NCI-H1105 (cell line): ENCODE results near the gene ABHD12B.

Source experiments
- DNase-seq: peaks from one replicate; lab custom pipeline; 2025; lab: John Stamatoyannopoulos, UW

Gene ABHD12B

GRCh38 chr14:50839048-50839447 lies 32.8 kb upstream of the ABHD12B start:
- no peak for DNase-seq

DNA sequence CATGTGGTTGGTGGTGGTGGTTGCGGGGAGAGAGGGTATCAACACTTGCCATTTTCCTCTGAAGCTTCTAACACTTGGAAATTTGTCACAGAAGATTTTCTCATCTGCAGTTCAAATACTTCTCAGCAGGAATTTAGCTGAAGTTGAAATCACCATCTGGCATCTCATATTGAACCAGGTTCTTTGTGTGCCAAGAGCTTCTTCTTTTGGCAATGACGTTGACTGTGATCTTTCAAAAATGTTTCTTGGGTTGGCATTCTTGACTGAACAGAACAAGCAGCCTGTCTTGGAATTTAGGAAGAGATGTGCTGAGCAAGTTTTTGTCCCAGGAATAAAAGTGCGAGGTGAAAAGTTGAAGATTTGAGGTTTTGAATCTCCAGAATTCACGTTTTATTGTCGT lies 32.2 kb upstream of the ABHD12B start:
- DNase-seq = no peak

DNA sequence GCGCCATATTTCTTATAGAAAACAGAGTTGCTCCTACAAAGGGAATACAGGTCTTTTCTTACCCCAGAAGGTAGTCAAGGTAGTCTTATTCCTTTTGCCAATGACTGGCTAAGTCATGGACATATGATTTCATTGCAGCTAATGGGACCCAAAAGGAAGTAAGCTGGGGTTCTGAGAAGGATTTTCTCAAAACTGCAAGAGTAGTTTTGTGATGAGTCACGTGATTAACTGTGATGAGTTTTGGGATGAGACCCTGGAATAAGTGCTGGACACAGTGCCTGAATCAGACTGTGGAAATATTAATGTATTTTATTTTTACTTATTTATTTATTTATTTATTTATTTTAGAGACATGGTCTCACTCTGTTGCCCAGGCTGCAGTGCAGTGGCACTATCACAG lies 27.5 kb upstream of the ABHD12B start:
- DNase-seq = no peak

DNA sequence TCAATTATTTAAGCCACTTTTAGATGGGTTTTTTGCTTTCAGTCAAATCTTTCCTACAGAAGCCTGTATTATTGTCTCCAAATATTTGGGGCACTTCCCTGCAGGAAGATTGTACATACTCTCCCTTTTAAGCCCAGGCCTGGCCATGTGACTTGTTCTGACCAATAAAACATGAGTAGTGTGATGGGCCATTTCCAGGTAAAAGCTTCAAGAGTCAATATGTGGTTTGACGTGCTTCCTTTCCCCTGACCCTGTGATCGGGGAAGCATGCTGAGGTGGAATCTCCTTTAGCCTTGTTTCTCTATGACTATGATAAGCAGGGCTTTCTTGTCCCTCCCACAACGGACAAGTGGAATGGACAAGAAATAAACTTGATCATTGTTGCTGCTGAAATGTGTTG lies 26.7 kb upstream of the ABHD12B start:
- no peak for DNase-seq

DNA sequence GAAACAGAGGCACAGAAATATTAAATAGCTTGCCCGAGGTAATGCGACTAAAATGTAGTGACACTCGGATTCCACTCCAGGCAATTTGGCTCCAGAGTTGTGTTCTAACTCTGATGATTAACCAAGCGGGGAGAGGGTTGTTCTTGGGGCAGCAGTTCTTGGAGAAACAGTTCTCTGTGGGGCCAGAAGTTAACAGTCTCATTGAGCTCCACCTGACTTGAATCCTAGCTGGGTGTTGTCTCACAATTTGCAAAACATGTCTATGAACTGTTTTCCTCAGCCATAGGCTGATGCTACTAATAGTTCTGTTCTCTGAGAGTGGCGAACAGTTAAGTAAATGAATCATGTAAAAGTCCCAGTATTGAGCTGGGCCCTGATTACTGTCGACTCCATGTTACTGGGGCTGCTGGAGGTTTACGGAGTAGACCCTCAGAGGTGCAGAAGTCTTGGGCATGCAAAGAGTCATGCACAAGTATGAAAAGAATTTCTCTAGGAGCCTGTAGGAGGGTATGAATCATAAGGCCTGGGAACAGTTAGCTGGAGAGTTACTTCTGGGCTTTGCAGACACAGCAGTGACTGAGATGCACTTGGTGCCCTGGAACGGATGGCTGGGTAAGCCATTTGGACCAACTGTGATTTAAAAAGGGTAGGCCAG lies 25.5 kb upstream of the ABHD12B start:
- no peak for DNase-seq

DNA sequence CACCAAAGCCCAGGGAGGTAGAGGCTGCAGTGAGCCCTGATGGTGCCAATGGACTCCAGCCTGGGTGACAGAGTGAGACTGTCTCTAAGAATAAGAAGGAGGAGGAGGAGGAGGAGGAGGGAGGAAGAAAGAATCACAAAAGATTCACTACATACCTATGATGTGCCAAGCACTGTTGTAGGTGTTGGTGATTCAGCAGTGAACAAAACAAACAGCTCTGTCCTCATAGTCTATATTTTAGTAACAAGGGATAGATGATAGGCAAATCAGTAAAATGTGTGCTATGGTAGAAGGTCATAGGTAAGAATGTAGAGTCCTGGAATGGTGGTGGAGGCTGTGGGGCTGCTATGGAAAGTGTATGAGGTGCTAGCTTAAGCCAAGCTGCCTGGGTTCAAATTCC lies 18.0 kb upstream of the ABHD12B start:
- no peak for DNase-seq

- DNase-seq = no peak
Observed at GRCh38 chr14:50854521-50854920, 17.3 kb upstream of the ABHD12B start.

- no peak for DNase-seq
Observed at GRCh38 chr14:50855558-50855957, 16.3 kb upstream of the ABHD12B start.

DNA sequence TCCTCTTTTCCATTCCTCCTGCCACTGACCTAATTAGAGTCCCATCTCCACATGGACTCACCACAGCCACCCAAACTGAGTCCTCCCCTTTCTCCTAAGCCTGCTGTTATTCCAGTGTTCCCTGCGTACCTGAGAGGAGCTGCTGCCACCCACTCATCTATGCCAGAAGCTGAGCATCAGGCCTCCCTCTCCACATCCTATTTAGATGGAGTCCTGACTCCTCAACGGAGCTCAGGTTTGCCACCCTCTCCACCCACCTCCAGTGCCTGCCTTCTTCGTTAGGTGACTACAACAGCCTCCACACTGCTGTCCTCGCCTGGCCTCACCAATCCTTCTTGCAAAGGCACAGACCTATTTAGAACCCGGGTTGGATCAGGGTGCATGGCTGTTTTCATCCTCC lies 15.2 kb upstream of the ABHD12B start:
- DNase-seq = no peak

- no peak for DNase-seq
Observed at GRCh38 chr14:50859296-50859624, 12.6 kb upstream of the ABHD12B start.

GRCh38 chr14:50860478-50861086 lies 11.3 kb upstream of the ABHD12B start:
- DNase-seq = peak; percentile 91

- no peak for DNase-seq
Observed at GRCh38 chr14:50862036-50862570, 9.8 kb upstream of the ABHD12B start.

DNA sequence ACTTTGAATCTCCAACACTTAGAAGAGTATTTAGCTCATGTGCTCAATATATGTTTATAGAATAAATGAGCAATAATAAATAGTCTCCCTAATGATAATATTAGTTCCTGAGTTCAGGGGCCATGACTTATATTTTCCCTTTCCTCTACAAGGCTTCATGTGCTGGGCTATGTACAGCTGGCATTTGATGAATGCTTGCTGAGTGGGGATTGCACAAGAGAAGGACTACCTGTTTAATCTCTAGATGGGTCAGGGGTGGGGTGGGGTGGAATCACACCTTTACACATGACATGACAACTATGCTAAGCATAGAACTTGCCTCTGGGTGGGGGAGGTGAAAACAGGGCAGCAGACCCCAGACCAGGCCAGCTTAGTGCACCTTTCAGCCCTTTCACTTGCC lies 7.6 kb upstream of the ABHD12B start:
- DNase-seq = no peak

DNA sequence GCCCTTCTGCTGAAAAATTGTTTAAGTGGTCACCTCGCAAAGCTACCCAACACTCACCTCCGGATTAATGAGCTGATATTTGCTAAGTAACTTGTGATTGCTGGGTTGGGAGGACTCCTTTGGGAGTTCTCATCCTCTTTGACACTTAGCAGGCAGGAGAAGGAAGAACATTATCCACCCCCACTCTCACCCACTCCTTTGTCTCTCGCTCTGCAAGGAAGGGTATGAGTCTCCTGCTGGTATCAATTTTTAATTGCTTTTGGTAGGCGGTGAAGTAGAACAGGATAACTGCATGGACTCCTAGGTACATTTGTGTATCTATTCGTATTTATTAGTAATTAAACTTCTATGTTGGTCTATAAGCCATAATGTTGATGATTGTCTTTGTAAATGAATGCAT lies 6.9 kb upstream of the ABHD12B start:
- DNase-seq = no peak

- no peak for DNase-seq
Observed at GRCh38 chr14:50865391-50866076, 6.3 kb upstream of the ABHD12B start.

- DNase-seq = no peak
Observed at GRCh38 chr14:50871228-50871627, 625 bp upstream of the ABHD12B start.

- no peak for DNase-seq
Observed at GRCh38 chr14:50874757-50875156, 2.9 kb downstream of the ABHD12B start.

DNA sequence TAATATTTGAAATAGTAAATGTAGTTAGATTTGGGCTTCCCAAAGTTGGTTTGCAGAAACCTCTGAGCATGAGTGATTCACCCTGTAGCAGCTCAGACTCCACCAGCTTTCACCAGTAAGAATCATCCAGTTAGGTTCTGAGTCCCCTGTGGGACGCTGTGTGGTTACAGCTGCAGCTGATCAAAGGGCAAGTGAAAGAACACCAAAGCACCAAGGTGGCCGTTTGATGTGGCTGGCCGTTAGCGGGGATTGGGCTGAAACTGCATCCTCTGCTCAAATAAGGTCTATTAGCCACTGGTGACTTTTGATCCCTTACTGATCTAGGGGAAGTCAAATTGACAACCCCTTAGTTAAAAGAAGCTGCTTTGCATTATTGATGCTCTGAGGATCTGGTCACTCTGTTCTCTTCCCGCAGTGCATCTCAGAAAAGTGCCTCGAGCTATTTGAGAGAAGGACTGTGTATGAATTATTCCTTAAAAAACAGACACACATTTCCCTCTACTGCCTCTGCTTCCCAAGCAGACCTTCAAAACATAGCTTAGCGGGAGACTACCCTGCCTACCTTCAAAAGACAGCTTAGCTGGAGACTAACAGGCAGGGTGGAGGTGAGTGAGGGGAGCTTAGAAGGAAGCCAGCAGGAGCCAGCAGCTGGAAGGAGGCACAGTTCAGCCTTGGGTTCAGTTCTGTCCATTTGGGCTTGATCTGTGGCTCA lies 3.7 kb downstream of the ABHD12B start:
- DNase-seq = no peak

- DNase-seq = no peak
Observed at GRCh38 chr14:50882932-50883826, 11.3 kb downstream of the ABHD12B start.

GRCh38 chr14:50883827-50884197 lies 12.0 kb downstream of the ABHD12B start:
- DNase-seq = no peak

DNA sequence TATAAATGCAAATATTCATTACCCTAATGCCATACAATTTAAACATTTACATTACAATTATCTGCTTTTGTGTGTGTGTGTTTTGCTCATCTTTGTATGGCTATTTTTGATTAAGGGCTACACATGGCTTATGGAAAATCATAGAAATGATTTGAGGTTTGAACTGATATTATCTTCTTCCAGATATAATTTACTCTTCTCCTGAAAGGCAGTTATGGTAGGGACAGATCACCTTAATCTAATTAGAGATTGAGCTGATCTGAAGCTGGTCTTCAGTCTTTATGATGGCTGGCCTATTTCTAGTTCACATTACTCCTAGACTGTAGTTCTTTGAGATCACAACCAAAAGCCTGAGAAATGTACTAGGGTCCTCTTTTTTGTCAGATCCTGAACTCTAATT lies 15.6 kb downstream of the ABHD12B start:
- no peak for DNase-seq

GRCh38 chr14:50892255-50892654 lies 20.4 kb downstream of the ABHD12B start:
- DNase-seq = no peak
